Adipose tissue (tissue), 3 donors: ENCODE data around the gene TSHZ1. TPM values are rescaled to one million over a fixed set of nuclear protein-coding genes. Genes with fewer than 3 reads are reported as not detected.
"Not testable (repeated sequence)": the region's sequence is repeated elsewhere in the genome, so short reads cannot be mapped to it uniquely, and the experiment has no call there.

ENCODE experiments used
- H3K27ac ChIP-seq: one replicate; pipeline ENCODE4 v1.5.1; 2013; ENCODE audit warnings: low read depth, low read length
- WGBS, 3 donors: extraction: QIAGEN DNeasy Blood & Tissue Kit; methylation state at CpG; one replicate each; pipeline ENCODE4 v1.1.7; 2013; 5-methylcytosine and 5-hydroxymethylcytosine counted together
- polyA plus RNA-seq, 3 donors: library from polyadenylated mRNA; stranded (reverse); fragments of 200-250 nt; gene quantifications; one replicate each; pipeline ENCODE4 v1.2.3, GENCODE V29; 2013
- donor health status: healthy with polysubstance abuse.
- donor health status: Bipolar disorder and iron deficiency.
- donor health status: healthy.

TSHZ1 gene
- polyA plus RNA-seq, 3 donors: 4.8 to 8.6 (median 8.4) TPM

- WGBS, 3 donors: 90 to 95% (median 95%) methylated on average over 11 of the region's 11 CpGs
- H3K27ac ChIP-seq: no peak overlapping the region
These were observed 32.2 kb upstream of the TSHZ1 start for GRCh38 chr18:75178376-75178775.

GRCh38 chr18:75179819-75180600, 30.6 kb upstream of the TSHZ1 start:
- no peak overlapping the region for H3K27ac ChIP-seq
- WGBS, 3 donors: 84 to 93% (median 89%) methylated on average over 13 of the region's 13 CpGs

GRCh38 chr18:75183524-75183923, 27.1 kb upstream of the TSHZ1 start:
- H3K27ac ChIP-seq: no peak overlapping the region
- 85 to 94% (median 91%) methylated on average over 5 of the region's 5 CpGs for WGBS, 3 donors

- WGBS, 3 donors: 93 to 97% (median 94%) methylated on average over 14 of the region's 14 CpGs
- no peak overlapping the region for H3K27ac ChIP-seq
These were observed 26.6 kb upstream of the TSHZ1 start for GRCh38 chr18:75183973-75184493.

GRCh38 chr18:75185460-75185859, 25.1 kb upstream of the TSHZ1 start:
- H3K27ac ChIP-seq: no peak overlapping the region
- WGBS, 3 donors: 36 to 87% (median 67%) methylated on average over 3 of the region's 3 CpGs

GRCh38 chr18:75187702-75188101, 22.9 kb upstream of the TSHZ1 start:
- WGBS, 3 donors: 55 to 95% (median 74%) methylated on average over 4 of the region's 4 CpGs
- H3K27ac ChIP-seq: not testable (repeated sequence)

- no peak overlapping the region for H3K27ac ChIP-seq
- 92 to 99% (median 92%) methylated on average over 6 of the region's 6 CpGs for WGBS, 3 donors
These were observed 20.9 kb upstream of the TSHZ1 start for GRCh38 chr18:75189696-75190095.

- WGBS, 3 donors: 64 to 76% (median 75%) methylated on average over 7 of the region's 7 CpGs
- no peak overlapping the region for H3K27ac ChIP-seq
These were observed 17.7 kb upstream of the TSHZ1 start for GRCh38 chr18:75192899-75193298.

- H3K27ac ChIP-seq: no peak overlapping the region
- WGBS, 3 donors: 8 to 34% (median 12%) methylated on average over 3 of the region's 3 CpGs
These were observed 12.6 kb upstream of the TSHZ1 start for GRCh38 chr18:75198036-75198435.

- 70 to 89% (median 71%) methylated on average over 4 of the region's 4 CpGs for WGBS, 3 donors
- no peak overlapping the region for H3K27ac ChIP-seq
These were observed 11.3 kb upstream of the TSHZ1 start for GRCh38 chr18:75199327-75199726.

GRCh38 chr18:75200071-75200470, 10.5 kb upstream of the TSHZ1 start:
- 91 to 98% (median 96%) methylated on average over 13 of the region's 13 CpGs for WGBS, 3 donors

GRCh38 chr18:75200605-75201280, 9.9 kb upstream of the TSHZ1 start:
- no peak overlapping the region for H3K27ac ChIP-seq
- WGBS, 3 donors: 73 to 86% (median 75%) methylated on average over 7 of the region's 7 CpGs

More at GRCh38 chr18:75200071-75200470, 10.5 kb upstream of the TSHZ1 start:
- H3K27ac ChIP-seq: no peak overlapping the region

GRCh38 chr18:75201282-75202270, 9.0 kb upstream of the TSHZ1 start:
- 47 to 96% (median 93%) methylated on average over 18 of the region's 18 CpGs for WGBS, 3 donors
- no peak overlapping the region for H3K27ac ChIP-seq

- H3K27ac ChIP-seq: no peak overlapping the region
- 62 to 75% (median 66%) methylated on average over 6 of the region's 6 CpGs for WGBS, 3 donors
These were observed 7.8 kb upstream of the TSHZ1 start for GRCh38 chr18:75202696-75203365.

- 43 to 56% (median 46%) methylated on average over 24 of the region's 24 CpGs for WGBS, 3 donors
- no peak overlapping the region for H3K27ac ChIP-seq
These were observed 7.0 kb upstream of the TSHZ1 start for GRCh38 chr18:75203416-75204268.

GRCh38 chr18:75204269-75204731, 6.3 kb upstream of the TSHZ1 start:
- WGBS, 3 donors: 18 to 41% (median 23%) methylated on average over 29 to 35 of the region's 35 CpGs
- no peak overlapping the region for H3K27ac ChIP-seq
